ENCODE data around the gene TMEM191C. TPM values are rescaled to one million over a fixed set of nuclear protein-coding genes. Genes with fewer than 3 reads are reported as not detected.
"Not testable (repeated sequence)": the region's sequence is repeated elsewhere in the genome, so short reads cannot be mapped to it uniquely, and the experiment has no call there.

TMEM191C gene
- total RNA-seq, 6 experiments from 2014 or later: 0.38 to 1.6 (median 0.56) TPM

DNA sequence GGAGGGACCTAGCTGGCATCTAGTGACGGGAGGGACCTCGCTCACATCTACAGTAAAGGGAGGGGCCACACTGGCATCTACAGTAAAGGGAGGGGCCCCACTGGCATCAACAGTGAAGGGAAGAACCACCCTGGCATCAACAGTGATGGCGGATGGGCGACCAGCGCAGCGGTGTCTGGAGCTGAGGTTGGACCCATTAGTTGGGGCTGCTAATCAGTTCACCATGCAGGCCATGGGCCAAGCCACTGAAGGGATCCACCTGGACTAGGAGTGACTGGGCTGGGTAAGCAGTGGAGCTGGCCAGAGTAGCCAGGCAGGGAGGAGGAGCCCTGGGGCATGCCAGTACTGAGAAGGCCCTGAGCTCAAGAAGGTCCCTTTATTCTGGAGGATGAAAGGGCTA, 23.4 kb downstream of the TMEM191C start:
- H3K27ac Mint-ChIP-seq; H3K4me3 Mint-ChIP-seq; H3K9me3 Mint-ChIP-seq; H3K4me1 Mint-ChIP-seq (ENCODE audit: low read depth); DNase-seq; H3K27me3 Mint-ChIP-seq (ENCODE audit: insufficient read depth); H3K36me3 Mint-ChIP-seq (ENCODE audit: low read depth): not testable (repeated sequence)

- DNase-seq; H3K4me3 Mint-ChIP-seq; H3K27ac Mint-ChIP-seq; H3K9me3 Mint-ChIP-seq; H3K4me1 Mint-ChIP-seq (ENCODE audit: low read depth); H3K36me3 Mint-ChIP-seq (ENCODE audit: low read depth); H3K27me3 Mint-ChIP-seq (ENCODE audit: insufficient read depth): not testable (repeated sequence)
Measured at GRCh38 chr22:21492271-21492670, 25.1 kb downstream of the TMEM191C start.

- H3K27me3 Mint-ChIP-seq (ENCODE audit: insufficient read depth); H3K27ac Mint-ChIP-seq; DNase-seq; H3K4me1 Mint-ChIP-seq (ENCODE audit: low read depth); H3K4me3 Mint-ChIP-seq; H3K9me3 Mint-ChIP-seq; H3K36me3 Mint-ChIP-seq (ENCODE audit: low read depth): not testable (repeated sequence)
Measured at GRCh38 chr22:21493789-21494782, 26.9 kb downstream of the TMEM191C start.

DNA sequence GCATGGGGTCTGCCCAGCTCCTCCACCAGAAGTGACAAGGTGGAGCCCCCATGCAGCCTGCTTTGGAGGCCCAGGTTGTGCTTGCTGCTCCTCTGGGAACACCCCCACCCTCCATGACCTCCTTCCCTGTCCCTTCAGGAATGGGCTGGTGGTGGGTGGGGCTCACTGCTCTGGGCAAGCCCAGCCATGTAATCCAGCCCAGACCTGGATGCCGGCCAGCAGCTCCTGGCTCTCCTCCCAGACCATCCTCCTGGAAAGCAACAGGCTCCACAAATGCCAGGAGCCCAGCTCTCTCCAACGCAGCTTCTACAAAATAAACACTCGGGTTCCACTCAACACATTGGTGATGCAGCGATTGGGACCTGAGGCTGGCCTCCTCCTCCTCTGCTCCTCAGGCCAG, 30.8 kb downstream of the TMEM191C start:
- not testable (repeated sequence) for H3K36me3 Mint-ChIP-seq (ENCODE audit: low read depth); H3K4me1 Mint-ChIP-seq (ENCODE audit: low read depth)

DNA sequence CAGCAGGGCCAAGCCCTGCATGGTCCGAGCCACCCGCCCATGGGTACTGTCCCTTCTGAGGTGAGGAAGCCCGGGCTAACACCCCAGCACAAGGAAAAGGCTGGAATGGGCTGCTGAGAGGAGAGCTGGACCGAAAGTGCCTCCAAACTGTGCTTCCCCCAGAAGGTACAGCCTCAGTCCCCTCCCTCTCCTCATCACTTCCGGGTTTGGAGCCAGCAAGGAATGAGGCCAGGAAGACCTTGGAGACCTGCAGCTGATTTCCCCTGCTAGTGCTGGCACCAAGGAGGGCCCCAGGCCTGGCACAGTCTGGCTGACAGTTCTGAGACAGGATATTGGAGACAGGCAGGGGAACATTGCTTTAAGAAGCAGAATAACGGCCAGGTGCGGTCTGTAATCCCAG, 31.3 kb downstream of the TMEM191C start:
- not testable (repeated sequence) for H3K4me3 Mint-ChIP-seq; H3K36me3 Mint-ChIP-seq (ENCODE audit: low read depth); H3K4me1 Mint-ChIP-seq (ENCODE audit: low read depth); H3K27me3 Mint-ChIP-seq (ENCODE audit: insufficient read depth); H3K27ac Mint-ChIP-seq; H3K9me3 Mint-ChIP-seq; DNase-seq

More for the DNA sequence above, 30.8 kb downstream of the TMEM191C start:
- not testable (repeated sequence) for H3K27ac Mint-ChIP-seq; H3K4me3 Mint-ChIP-seq; H3K27me3 Mint-ChIP-seq (ENCODE audit: insufficient read depth); DNase-seq; H3K9me3 Mint-ChIP-seq

- not testable (repeated sequence) for H3K27me3 Mint-ChIP-seq (ENCODE audit: insufficient read depth); H3K27ac Mint-ChIP-seq; H3K9me3 Mint-ChIP-seq; H3K4me1 Mint-ChIP-seq (ENCODE audit: low read depth); H3K36me3 Mint-ChIP-seq (ENCODE audit: low read depth); DNase-seq; H3K4me3 Mint-ChIP-seq
Measured at GRCh38 chr22:21499623-21500506, 32.7 kb downstream of the TMEM191C start.

- not testable (repeated sequence) for H3K27me3 Mint-ChIP-seq (ENCODE audit: insufficient read depth); DNase-seq; H3K4me3 Mint-ChIP-seq; H3K36me3 Mint-ChIP-seq (ENCODE audit: low read depth); H3K4me1 Mint-ChIP-seq (ENCODE audit: low read depth); H3K27ac Mint-ChIP-seq; H3K9me3 Mint-ChIP-seq
Measured at GRCh38 chr22:21510397-21510796, 43.2 kb downstream of the TMEM191C start.

- H3K27ac Mint-ChIP-seq; H3K4me3 Mint-ChIP-seq; H3K4me1 Mint-ChIP-seq (ENCODE audit: low read depth); H3K27me3 Mint-ChIP-seq (ENCODE audit: insufficient read depth); H3K36me3 Mint-ChIP-seq (ENCODE audit: low read depth); H3K9me3 Mint-ChIP-seq; DNase-seq: not testable (repeated sequence)
Measured at GRCh38 chr22:21512022-21512421, 44.8 kb downstream of the TMEM191C start.

DNA sequence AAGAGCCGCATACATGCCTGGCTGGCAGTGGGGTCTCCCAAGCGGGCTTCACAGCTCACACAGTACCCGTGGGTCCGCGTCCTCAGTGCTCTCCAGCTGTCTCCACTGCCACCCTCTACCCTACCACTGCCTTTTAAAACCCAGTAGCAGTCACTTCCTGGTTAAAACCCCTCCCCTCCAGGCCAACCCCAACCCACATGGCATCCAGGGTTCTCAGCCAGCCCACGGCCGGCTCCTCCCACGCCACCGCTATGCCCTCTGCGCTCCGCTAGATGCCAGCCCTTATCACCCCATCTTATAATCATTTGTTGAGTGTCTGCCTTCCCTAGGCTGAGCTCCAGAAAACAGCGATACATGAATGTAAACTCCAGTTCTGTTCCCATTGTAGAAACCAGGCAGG, 46.9 kb downstream of the TMEM191C start:
- not testable (repeated sequence) for H3K4me1 Mint-ChIP-seq (ENCODE audit: low read depth); DNase-seq; H3K36me3 Mint-ChIP-seq (ENCODE audit: low read depth); H3K27ac Mint-ChIP-seq; H3K9me3 Mint-ChIP-seq; H3K27me3 Mint-ChIP-seq (ENCODE audit: insufficient read depth); H3K4me3 Mint-ChIP-seq

DNA sequence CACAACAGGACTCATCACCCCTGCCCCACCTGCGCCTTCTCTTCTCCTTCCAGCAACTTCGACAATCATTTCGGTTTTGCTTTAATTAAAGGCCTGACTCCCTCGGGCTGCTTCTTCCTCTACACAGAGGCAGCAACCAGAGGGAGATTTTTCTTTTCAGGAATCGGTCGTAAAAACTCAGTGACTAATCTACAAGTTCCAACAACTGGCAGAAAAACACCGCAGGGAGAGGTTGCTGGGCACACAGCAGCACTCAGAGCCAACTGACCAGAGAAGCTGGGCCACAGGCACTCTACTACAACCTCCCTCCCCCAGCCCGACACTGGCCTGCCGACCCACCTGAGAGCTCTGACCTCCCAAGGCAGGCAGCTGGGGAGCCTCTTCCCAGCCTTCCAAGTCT, 48.0 kb downstream of the TMEM191C start:
- H3K4me1 Mint-ChIP-seq (ENCODE audit: low read depth); H3K4me3 Mint-ChIP-seq; H3K27ac Mint-ChIP-seq; DNase-seq; H3K36me3 Mint-ChIP-seq (ENCODE audit: low read depth); H3K9me3 Mint-ChIP-seq; H3K27me3 Mint-ChIP-seq (ENCODE audit: insufficient read depth): not testable (repeated sequence)

- H3K27ac Mint-ChIP-seq; H3K4me3 Mint-ChIP-seq; H3K4me1 Mint-ChIP-seq (ENCODE audit: low read depth); H3K27me3 Mint-ChIP-seq (ENCODE audit: insufficient read depth); H3K36me3 Mint-ChIP-seq (ENCODE audit: low read depth); H3K9me3 Mint-ChIP-seq; DNase-seq: not testable (repeated sequence)
Measured at GRCh38 chr22:21516522-21516921, 49.3 kb downstream of the TMEM191C start.

GRCh38 chr22:21516970-21517764, 50.0 kb downstream of the TMEM191C start:
- not testable (repeated sequence) for H3K9me3 Mint-ChIP-seq; H3K4me1 Mint-ChIP-seq (ENCODE audit: low read depth); DNase-seq; H3K4me3 Mint-ChIP-seq; H3K27me3 Mint-ChIP-seq (ENCODE audit: insufficient read depth); H3K36me3 Mint-ChIP-seq (ENCODE audit: low read depth); H3K27ac Mint-ChIP-seq

All from HFFc6 (cell line).